ENCODE results near the gene CSNK1E. TPM values are rescaled to one million over a fixed set of nuclear protein-coding genes. Genes with fewer than 3 reads are reported as not detected.
"Not testable (repeated sequence)": the region's sequence is repeated elsewhere in the genome, so short reads cannot be mapped to it uniquely, and the experiment has no call there.

Gene CSNK1E
- total and polyA plus RNA-seq, 2 of the 4 experiments (the other 2 are of a cell fraction): 116 to 276 TPM

DNA sequence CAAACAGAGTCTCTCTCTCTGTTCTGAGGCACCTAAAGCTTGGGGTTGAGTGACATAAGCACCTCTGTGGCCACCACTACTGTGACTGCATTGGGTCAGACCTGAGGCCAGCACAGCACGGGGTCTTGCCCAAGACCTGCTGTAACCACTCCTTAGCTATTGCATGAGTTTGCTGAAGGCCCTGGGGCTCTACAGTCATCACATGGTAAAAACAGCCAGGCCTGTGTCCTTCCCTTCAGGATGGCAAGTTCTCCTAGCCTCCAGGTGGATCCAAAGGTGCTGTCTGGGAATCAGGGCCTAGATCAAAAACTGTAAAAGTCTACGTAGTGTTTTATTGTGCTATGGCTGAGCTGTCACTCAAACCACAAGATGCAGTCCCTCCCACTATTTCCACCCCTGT, 43.3 kb upstream of the CSNK1E start:
- H2BK20ac ChIP-seq (ENCODE audit: low read depth, low read length); H3K14ac ChIP-seq (replicated peaks; ENCODE audit: low read depth, low read length); H2BK120ac ChIP-seq (ENCODE audit: low read depth, low read length); DNase-seq; ATAC-seq (ENCODE audit: low read depth); H3K27me3 ChIP-seq (ENCODE audit: control insufficient read depth, insufficient read depth, low read length); H2BK5ac ChIP-seq (ENCODE audit: low read depth, low read length, poor library complexity, severe bottlenecking); H3K9ac ChIP-seq (ENCODE audit: low read depth, low read length); H2AFZ ChIP-seq (replicated peaks; ENCODE audit: low read length, poor library complexity); H3K9me3 ChIP-seq (ENCODE audit: control insufficient read depth, insufficient read depth, low read length); H3K4me1 ChIP-seq (ENCODE audit: control insufficient read depth, insufficient read depth, low read length); in situ Hi-C loops (cut with MboI; ENCODE audit: low sequenced_read_pairs); H3K4ac ChIP-seq (ENCODE audit: low read depth, low read length); H3K23ac ChIP-seq (ENCODE audit: low read depth, low read length); BruUV-seq (replicated peaks); H3K36me3 ChIP-seq (ENCODE audit: control insufficient read depth, insufficient read depth, low read length); H3K27ac ChIP-seq (ENCODE audit: insufficient read depth, low read length); POLR2A ChIA-PET (ENCODE audit: unreplicated experiment); H4K91ac ChIP-seq (ENCODE audit: insufficient read depth, low read depth, low read length); H3K56ac ChIP-seq (ENCODE audit: extremely low read depth, insufficient read depth, low read length); CTCF ChIA-PET; H3K18ac ChIP-seq (ENCODE audit: low read depth, low read length); H3K79me1 ChIP-seq (ENCODE audit: low read depth in 1 of 2, low read length in 2 of 2); H4K5ac ChIP-seq (ENCODE audit: low read depth, low read length); H3K4me2 ChIP-seq (ENCODE audit: low read depth, low read length); H2AK9ac ChIP-seq (replicated peaks; ENCODE audit: low read depth, low read length, poor library complexity); intact Hi-C loops (cut with micrococcal nuclease); H2BK15ac ChIP-seq (ENCODE audit: low read depth, low read length); H3K4me3 ChIP-seq (ENCODE audit: insufficient read depth, low read depth, low read length); H4K8ac ChIP-seq (ENCODE audit: low read depth in 2 of 2, low read length in 2 of 2); H4K20me1 ChIP-seq (ENCODE audit: insufficient read depth, low read length); H3K9me1 ChIP-seq (ENCODE audit: insufficient read depth, low read length); H2AK5ac ChIP-seq (ENCODE audit: low read depth, low read length); dilution Hi-C loops (cut with HindIII; ENCODE audit: low sequenced_read_pairs, unreplicated experiment): not testable (repeated sequence)
- no CpG with 5 or more reads among the region's 2 CpGs for WGBS, 2 experiments (ENCODE audit: extremely low coverage in 2 of 2, insufficient read length in 1 of 2)

DNA sequence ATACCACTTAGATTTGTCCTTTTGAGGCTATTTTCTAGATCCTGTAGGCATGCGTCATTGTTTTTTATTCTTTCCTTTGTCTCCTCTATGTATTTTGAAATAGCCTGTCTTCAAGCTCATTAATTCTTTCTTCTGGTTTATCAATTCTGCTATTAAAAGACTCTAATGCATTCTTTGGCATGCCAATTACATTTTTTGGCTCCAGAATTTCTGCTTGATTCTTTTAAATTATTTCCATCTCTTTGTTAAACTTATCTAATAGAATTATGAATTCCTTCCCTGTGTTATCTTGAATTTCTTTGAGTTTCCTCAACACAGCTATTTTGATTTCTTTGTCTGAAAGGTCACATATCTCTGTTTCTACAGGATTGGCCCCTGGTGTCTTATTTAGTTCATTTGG, 42.6 kb upstream of the CSNK1E start:
- H3K14ac ChIP-seq (replicated peaks; ENCODE audit: low read depth, low read length); H3K27me3 ChIP-seq (ENCODE audit: control insufficient read depth, insufficient read depth, low read length); H3K9me1 ChIP-seq (ENCODE audit: insufficient read depth, low read length); H3K18ac ChIP-seq (ENCODE audit: low read depth, low read length); H3K9ac ChIP-seq (ENCODE audit: low read depth, low read length); H4K20me1 ChIP-seq (ENCODE audit: insufficient read depth, low read length); in situ Hi-C loops (cut with MboI; ENCODE audit: low sequenced_read_pairs); H3K23ac ChIP-seq (ENCODE audit: low read depth, low read length); H3K79me1 ChIP-seq (ENCODE audit: low read depth in 1 of 2, low read length in 2 of 2); BruUV-seq (replicated peaks); H2BK20ac ChIP-seq (ENCODE audit: low read depth, low read length); H2BK15ac ChIP-seq (ENCODE audit: low read depth, low read length); intact Hi-C loops (cut with micrococcal nuclease); DNase-seq; H3K4me3 ChIP-seq (ENCODE audit: insufficient read depth, low read depth, low read length); H4K91ac ChIP-seq (ENCODE audit: insufficient read depth, low read depth, low read length); CTCF ChIA-PET; dilution Hi-C loops (cut with HindIII; ENCODE audit: low sequenced_read_pairs, unreplicated experiment); ATAC-seq (ENCODE audit: low read depth); H3K36me3 ChIP-seq (ENCODE audit: control insufficient read depth, insufficient read depth, low read length); POLR2A ChIA-PET (ENCODE audit: unreplicated experiment); H3K27ac ChIP-seq (ENCODE audit: insufficient read depth, low read length); H4K5ac ChIP-seq (ENCODE audit: low read depth, low read length); H2AFZ ChIP-seq (replicated peaks; ENCODE audit: low read length, poor library complexity); H3K4ac ChIP-seq (ENCODE audit: low read depth, low read length); H3K9me3 ChIP-seq (ENCODE audit: control insufficient read depth, insufficient read depth, low read length); H2BK5ac ChIP-seq (ENCODE audit: low read depth, low read length, poor library complexity, severe bottlenecking); H2BK120ac ChIP-seq (ENCODE audit: low read depth, low read length); H3K56ac ChIP-seq (ENCODE audit: extremely low read depth, insufficient read depth, low read length); H4K8ac ChIP-seq (ENCODE audit: low read depth in 2 of 2, low read length in 2 of 2); H3K4me1 ChIP-seq (ENCODE audit: control insufficient read depth, insufficient read depth, low read length); H2AK5ac ChIP-seq (ENCODE audit: low read depth, low read length); H3K4me2 ChIP-seq (ENCODE audit: low read depth, low read length); H2AK9ac ChIP-seq (replicated peaks; ENCODE audit: low read depth, low read length, poor library complexity): not testable (repeated sequence)
- WGBS, 2 experiments (ENCODE audit: extremely low coverage in 2 of 2, insufficient read length in 1 of 2): no CpG with 5 or more reads among the region's 1 CpG

Data from IMR-90 (cell line).